VCaP (cell line): Measurements from ENCODE around the gene MASP1.

Source experiments
- H3K27ac ChIP-seq: fragments of 450-650 bp; 2 replicates; pipeline ENCODE4 v1.5.1; 2017
- CTCF ChIP-seq: fragments of 450-650 bp; conservative IDR thresholded peaks from 2 replicates; pipeline ENCODE4 v1.5.1; 2017; ENCODE audit warnings: mild to moderate bottlenecking, moderate library complexity

Gene MASP1

DNA sequence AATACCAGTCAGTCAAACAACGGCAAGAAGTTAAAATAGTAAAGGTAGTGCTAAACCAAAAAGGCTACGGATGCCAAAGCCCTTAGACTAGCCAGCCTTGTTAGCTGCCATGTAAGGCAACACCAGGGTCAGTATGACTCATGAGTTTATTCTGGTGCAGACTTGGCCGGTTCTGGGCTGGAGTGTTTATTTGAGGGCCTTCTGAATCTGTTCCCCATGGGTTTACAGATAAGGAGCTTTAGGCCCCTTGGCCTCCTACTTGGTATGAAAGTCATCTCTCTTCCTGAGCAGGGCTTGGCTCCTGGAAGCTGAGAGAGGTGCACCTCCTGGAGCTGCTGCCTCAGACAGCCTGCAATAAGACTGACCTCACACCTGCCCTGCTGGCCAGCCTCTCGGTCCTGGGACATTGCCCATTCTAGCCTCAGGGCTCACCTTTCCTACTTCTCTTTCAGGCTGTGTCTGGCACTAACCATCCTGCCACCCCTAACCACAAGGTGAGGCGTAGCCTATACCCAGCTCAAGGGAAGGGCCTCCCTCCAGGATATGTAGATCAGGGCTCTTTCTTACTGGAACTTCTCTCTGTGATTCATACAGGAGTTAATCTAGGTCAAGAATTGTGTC, 104.6 kb downstream of the MASP1 start:
- no peak overlapping the region for H3K27ac ChIP-seq
- TF ChIP-seq CTCF: no peak

DNA sequence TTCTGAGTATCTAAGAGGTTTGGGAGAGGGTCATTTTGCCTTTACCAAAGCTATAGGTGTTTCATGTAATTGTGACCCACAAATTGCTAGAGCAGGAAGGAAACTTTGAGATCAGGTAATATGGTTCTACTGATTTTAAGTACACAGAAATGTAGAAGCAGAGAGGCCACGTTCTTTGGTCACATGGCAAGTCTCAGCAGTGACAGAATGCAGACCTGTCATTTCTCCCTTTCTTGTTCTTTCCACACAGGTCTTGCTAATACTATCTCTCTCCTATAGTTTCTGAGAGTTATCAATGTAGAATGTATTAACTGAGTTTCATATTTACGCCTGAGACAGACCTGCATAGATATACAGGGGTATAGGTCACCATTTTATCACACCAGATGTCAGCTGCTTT, 105.2 kb downstream of the MASP1 start:
- no peak for TF ChIP-seq CTCF
- no peak overlapping the region for H3K27ac ChIP-seq

- H3K27ac ChIP-seq: no peak overlapping the region
- TF ChIP-seq CTCF: no peak
Observed at GRCh38 chr3:187185759-187186158, 105.8 kb downstream of the MASP1 start.
